ENCODE measurements around the gene THPO.
A peak's percentile ranks its signal among the peaks of the same experiment; 100 is the strongest.
"Not testable (repeated sequence)": the region's sequence is repeated elsewhere in the genome, so short reads cannot be mapped to it uniquely, and the experiment has no call there.

THPO gene

DNA sequence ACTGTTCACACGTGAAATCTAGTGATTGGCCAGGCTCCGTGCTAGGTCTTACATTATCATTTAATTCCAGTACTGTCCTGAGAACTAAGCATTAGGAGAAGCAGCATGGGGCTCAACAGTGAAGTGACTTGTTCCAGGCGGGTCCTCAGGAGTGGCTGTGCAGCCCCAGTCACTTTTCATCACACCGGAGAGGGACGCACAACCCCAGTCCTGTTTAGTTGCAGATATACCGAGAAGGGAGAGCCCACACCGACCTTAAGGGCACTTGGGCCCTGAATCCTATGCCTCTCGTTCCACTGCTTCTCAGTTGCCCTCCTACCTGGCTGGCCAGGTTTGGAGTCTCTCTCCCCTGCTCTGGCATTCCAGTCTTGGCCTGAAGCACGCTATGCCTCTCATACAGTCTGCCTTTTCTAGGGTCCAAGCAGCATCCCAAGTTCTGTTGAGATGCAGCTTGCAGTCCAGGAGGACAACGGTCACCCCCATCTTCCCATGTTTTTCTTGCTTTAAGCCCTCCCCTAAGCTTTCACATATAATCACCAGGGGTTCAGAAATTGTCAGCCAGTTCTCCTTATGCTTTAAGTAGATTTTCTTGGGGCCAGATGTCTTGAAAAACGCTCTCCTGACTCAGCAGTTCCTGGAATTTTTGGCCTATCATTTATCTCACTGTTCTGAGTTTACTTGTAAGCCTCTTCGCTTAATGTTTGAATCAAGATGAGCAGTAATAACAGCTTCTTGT lies 30.5 kb downstream of the THPO start:
- no peak for DNase-seq

DNA sequence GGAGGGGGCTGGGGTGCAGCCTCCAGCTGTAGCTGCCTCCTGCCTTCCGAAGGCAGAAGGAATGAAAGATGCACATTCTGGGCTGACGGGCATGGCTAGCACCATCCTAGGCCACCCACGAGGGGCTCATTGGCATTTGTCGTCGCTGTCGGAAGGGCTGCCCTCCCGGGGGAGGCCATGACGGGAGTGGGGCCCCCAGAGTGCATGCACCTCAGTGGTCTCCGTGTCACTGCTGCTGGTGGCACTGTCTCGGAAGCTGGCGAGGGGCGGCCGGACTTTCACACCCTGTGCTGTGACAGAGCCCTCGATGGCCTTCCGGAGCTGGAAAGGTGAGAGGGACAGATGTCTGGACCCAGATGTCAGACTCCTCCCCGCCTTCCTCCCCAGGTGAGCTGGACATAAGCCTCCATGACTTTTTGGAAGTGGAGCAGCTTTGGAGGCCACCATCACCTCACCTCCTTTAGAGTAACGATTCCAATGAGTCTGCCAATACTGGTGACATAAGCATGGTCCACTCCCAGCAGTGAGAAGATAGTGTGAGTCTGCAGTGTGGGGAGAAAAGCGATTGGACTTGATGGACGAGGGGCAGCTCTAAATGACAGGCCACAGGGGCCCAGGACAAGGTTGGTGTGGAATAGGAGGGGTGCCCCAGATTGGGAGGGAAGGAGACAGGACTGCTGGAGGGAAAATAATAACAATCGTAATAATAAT lies 31.4 kb downstream of the THPO start:
- DNase-seq = no peak

- DNase-seq = peak; percentile 82
Observed at GRCh38 chr3:184345317-184346144, 32.5 kb downstream of the THPO start.

- no peak for DNase-seq
Observed at GRCh38 chr3:184344579-184345316, 33.3 kb downstream of the THPO start.

- DNase-seq = no peak
Observed at GRCh38 chr3:184343200-184343876, 34.7 kb downstream of the THPO start.

DNA sequence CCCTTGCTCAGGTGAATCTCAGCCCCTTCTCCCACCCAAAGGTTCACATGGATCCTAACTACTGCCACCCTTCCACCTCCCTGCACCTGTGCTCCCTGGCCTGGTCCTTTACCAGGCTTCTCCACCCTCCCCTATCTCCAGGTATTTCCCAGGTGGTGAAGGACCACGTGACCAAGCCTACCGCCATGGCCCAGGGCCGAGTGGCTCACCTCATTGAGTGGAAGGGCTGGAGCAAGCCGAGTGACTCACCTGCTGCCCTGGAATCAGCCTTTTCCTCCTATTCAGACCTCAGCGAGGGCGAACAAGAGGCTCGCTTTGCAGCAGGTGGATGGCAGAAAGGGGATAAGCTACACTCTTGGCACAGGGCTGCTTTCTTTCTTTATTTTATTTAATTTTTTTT lies 36.1 kb downstream of the THPO start:
- DNase-seq = no peak

DNA sequence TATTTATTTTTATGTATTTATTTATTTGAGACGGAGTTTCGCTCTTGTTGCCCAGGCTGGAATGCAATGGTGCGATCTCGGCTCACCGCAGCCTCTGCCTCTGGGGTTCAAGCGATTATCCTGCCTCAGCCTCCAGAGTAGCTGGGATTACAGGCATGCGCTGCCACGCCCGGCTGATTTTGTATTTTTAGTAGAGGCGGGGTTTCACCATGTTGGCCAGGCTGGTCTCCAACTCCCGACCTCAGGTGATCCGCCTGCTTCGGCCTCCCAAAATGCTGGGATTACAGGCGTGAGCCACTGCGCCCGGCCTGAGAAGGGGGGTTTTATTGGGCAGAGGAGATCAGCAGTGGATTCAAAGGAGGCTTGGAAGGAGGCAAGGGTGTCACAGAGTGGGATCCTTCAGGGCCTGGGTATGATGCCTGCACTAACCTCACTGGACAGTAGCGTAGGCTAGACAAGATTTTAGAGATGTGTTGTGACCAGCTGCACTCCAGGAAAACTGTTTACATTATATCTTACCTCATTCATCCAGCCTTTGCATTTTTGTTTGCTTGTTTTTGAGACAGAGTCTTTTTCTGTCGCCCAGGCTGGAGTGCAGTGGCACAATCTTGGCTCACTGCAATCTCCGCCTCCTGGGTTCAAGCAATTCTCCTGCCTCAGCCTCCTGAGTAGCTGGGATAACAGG lies 38.4 kb downstream of the THPO start:
- DNase-seq = not testable (repeated sequence)

GRCh38 chr3:184339001-184339400 lies 39.0 kb downstream of the THPO start:
- no peak for DNase-seq

DNA sequence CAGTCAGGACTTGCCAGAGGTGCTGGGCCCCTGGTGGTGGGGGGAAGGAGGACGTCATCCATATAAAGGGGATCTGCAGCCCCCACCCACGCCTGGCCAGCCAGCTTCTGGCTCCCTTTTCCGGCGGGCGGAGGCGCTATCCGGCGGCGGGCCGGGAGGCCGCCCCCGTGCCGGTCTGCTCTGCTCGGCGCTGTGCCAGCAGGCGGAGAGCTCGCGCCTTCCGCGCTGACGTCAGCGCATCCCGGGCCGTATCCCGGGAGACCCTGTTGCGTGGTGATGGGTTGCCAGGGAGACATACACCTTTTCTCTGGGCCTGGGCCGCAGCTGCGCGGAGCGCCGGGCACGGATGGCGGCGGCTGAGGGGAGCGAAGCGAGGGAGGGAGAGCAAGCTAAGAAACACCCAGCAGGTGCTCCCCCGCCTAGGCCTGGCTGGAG lies 39.5 kb downstream of the THPO start:
- peak; percentile 19 for DNase-seq

- DNase-seq = no peak
Observed at GRCh38 chr3:184337981-184338380, 40.0 kb downstream of the THPO start.

GRCh38 chr3:184337399-184337714 lies 40.6 kb downstream of the THPO start, which contains the start of gene FAM131A:
Gene FAM131A (plus strand): TSS chr3:184337600. CDS start chr3:184337631, 31 bp downstream.
- no peak for DNase-seq

- DNase-seq = peak; percentile 63
Observed at GRCh38 chr3:184336547-184337398, 41.2 kb downstream of the THPO start.

GRCh38 chr3:184335661-184336546 lies 42.1 kb downstream of the THPO start:
- peak; percentile 78 for DNase-seq

DNA sequence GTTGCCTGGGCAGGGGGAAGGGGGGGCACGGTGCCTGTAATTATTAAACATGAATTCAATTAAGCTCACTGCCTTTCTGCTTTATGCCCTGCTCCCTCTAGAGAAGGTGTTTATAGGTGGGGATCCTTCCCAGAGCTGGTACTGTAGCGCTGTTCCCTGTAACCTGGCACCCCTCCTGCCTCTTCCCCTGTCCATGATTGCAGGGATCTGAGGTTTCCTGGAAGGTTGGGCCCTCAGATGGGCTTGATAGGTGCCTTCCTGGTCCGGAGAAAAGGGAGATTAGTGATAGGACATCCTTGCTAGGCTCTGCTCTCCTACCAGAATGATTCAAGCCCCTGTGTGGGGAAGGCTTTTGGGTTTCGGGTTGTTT lies 42.7 kb downstream of the THPO start:
- DNase-seq = no peak

- DNase-seq = peak; percentile 30
Observed at GRCh38 chr3:184334470-184335158, 43.4 kb downstream of the THPO start.

DNA sequence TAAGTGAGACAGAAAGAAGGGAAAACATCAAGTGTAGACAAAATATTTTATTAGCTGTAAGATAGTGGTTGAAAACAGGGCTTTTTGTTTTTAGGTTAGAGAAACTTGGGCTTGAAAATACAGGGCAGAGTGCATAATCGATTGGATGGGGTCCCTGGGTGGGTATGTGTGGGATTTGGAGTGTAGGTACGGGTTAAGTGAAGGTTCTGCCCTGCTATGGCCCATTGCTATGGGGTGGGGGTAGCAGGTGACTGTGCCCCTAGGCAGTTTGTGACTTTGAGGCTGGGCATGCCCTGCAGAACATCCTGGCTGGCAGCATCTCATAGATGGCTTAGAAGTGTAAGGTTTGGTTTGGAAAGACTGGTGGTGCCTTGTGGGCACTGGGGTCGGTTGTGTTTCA lies 44.3 kb downstream of the THPO start:
- DNase-seq = no peak

DNA sequence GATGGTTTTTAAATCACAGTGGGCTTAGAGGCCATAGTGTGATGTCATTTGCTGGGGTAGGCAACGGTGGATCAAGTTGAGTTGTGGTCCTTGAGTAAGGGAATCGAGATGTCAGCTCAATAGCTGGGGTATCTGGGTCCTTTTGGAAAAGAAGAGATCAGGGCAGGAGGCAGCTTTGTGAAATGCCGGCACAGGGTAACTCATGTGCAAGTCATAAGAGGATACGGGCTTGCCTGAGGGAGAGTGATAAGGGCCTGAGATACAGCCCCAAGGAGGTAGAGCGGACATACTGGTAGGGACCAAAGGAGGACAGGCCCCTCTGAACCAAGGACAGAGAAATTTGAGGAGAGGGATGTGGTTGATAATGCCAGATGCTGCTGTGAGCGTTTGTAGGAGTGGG lies 44.8 kb downstream of the THPO start:
- DNase-seq = no peak

DNA sequence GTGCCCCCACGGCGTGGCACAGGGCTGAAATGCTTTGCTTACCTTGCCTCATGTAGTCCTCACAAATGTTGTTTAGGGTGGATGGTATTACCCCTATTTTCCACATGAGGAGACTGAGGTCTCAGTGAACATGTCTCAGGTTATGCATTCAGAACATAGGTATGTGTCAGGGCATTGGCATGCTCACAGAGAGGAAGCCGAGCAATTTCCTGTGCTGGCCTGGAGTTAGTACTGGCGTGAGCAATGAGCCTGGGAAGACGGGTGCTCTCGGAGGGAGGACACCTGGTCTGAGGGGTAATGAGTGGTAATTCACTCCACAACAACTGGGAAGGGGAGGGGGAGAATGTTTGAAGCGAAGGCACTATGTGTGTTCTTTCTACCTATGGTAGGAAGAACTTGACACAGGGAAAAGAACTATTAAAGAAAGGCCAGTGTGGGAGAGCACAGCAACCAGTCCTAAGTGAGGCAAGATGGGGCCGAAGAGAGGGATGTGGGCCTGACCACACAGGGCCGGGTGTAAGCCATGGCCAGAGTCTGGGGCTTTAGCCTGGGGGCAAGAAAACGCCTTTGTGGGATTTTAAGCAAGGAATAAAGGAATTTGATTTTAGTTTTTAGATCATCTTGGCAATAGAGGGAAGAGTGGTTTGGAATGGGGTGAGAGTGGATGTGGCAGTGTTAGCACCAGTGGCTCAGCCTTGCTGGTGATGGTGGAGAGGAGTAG lies 45.5 kb downstream of the THPO start:
- no peak for DNase-seq

Data from inflammatory macrophage treated with lipopolysaccharide for 4 hours (primary cell).